HG03460 (cell line): ENCODE measurements around the gene PKD2L1.
"Not testable (repeated sequence)": the region's sequence is repeated elsewhere in the genome, so short reads cannot be mapped to it uniquely, and the experiment has no call there.

Experiments used
- ATAC-seq: cut with Tn5 transposase; IDR thresholded peaks from one replicate; pipeline ENCODE4 v1.9.1; 2021; ENCODE audit not compliant: unreplicated experiment

PKD2L1 gene

DNA sequence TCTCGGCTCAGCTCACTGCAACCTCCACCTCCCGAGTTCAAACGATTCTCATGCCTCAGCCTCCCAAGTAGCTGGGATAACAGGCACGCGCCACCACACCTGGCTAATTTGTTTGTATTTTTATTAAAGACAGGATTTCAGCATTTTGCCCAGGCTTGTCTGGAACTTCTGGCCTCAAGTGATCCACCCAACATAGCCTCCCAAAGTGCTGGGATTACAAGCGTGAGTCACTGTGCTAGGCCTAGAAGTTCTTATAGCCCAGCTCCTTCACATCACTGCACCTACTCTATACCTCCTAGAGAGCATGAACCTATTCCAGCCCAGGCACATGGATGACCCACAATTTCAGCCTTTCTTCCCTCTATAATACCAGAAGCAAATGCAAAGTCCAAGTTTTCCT lies 42.3 kb downstream of the PKD2L1 start:
- ATAC-seq = no peak

DNA sequence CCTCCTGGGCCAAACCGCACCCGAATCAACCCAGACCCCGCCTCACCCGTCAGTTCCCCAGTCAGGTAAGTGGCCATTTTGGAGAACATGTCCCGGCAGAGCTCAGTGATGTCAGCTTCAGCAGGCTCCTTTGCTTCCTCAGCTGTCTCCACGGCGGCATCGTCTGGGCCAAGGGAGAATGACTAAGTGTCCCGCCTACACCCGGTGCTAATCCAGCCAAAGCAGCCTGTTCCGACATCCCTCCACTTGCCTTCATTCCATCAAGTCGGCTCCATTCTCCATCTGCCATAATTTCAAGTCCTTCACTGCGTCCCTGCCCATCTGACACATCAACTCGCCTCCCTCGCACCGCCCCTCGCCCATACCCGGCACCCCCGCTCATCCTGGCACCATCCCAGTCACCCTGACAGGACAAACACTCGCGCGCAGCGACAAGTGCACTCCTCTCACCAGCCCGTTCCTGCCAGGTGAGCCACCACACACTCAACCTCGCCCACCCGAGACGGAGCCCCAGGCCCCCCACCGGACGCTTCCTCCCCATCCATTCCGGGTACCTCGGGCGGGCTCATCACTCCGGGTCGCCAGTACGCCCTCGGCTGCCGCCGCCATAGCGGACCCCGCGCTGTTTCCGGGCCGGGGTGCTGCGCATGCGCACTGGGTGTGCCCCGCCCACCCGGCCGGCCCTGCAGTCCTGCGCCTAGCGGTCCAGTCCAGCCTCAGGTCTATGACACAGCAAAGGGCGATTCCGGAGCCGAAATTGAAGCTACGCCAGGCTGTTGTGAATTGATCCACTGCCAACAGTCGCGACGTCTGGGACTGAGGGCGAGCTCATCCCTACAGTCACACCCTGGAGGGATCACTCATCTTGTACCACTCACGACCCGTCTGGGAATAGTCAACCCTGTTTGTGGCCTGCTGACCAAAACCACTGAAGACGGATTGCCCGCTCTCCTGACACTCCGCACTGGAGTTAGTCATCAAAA lies 43.7 kb downstream of the PKD2L1 start, which contains the start of gene BLOC1S2:
BLOC1S2 (minus strand) TSS at position 630 of the 983 bp plus-strand sequence; CDS start at position 609, 21 bp downstream.
- peak; percentile 89 for ATAC-seq

DNA sequence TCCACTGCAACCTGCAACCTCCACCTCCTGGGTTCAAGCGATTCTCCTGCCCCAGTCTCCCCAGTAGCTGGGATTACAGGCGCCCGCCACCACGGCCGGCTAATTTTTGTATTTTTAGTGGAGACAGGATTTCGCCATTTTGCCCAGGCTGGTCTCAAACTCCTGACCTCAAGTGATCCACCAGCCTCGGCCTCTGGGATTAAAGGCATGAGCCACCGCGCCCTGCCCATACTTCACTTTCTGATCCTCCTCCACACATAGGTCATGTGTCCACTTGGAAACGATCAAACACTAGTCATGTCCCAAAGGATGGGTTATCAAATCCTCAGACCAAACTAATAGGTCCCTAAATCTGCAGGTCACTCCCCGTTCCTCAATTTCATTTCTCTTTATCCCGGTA lies 44.7 kb downstream of the PKD2L1 start:
- ATAC-seq = not testable (repeated sequence)

DNA sequence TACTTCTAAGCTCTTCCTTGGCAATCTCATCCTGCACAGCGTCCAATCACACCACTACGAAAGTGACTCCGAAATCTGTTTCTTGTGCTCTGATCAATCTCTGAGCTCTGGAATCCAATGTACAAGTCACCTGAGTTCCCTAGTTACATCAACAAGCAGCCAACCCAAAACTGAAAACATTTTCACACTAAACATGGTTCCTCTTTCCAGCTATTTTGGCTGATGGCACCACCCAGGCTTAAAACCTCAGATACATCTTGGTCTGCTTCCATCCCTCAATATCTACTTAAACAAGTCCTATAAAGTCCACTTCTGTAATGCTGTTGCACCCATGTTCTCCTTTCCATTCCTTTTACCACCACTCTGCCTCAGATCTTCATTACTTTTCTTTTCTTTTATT lies 47.1 kb downstream of the PKD2L1 start:
- ATAC-seq = no peak

DNA sequence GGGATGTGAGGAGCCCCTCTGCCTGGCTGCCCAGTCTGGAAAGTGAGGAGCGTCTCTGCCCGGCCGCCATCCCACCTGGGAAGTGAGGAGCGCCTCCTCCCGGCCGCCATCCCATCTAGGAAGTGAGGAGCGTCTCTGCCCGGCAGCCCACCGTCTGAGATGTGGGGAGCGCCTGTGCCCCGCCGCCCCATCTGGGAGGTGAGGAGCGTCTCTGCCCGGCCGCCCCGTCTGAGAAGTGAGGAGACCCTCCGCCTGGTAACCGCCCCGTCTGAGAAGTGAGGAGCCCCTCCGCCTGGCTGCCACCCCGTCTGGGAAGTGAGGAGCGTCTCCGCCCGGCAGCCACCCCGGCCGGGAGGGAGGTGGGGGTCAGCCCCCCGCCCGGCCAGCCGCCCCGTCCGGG lies 53.1 kb downstream of the PKD2L1 start:
- not testable (repeated sequence) for ATAC-seq

DNA sequence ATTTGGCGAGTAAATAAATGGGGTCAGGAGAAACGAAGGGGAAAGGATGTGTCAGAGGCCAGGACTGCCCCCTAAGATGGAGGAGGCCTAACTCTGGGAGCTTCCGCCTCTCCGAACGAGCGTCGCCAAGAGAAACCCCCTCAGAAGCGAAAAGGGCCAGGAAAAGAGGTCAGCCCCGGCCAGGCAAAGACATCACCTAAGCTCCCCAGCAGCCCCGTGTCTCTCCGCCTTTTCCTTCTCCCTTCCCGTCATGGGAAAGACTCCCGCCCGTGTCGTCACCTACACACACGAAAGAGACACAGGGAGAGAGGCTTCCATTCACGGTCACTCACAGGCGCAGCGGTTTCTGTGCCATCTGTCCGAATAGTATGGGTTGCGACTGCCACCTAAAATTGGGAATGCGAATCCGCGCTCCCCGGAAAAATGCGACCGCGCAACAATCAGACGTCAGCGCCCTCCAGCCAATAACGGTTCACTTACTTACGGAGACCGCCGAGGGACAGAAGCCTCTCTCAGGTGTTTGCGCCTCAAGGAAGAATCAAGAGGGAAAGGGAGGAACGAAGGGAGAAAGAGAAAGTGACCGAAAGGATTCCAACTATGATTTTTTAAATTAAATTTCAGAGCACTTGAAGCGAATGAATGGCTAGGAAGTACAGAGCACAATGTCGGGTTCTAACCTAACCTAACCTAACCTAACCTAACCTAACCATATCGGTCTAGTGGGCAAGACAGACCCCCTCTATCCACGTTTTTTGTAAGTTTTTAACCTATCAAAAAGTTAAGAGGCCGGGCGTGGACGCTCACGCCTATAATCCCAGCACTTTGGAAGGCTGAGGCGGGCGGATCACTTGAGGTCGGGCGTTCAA lies 62.6 kb downstream of the PKD2L1 start, which contains the start of gene CWF19L1:
CWF19L1 (minus strand) TSS at position 400 of the 866 bp plus-strand sequence; CDS start at position 355, 45 bp downstream.
- ATAC-seq = peak; percentile 82

DNA sequence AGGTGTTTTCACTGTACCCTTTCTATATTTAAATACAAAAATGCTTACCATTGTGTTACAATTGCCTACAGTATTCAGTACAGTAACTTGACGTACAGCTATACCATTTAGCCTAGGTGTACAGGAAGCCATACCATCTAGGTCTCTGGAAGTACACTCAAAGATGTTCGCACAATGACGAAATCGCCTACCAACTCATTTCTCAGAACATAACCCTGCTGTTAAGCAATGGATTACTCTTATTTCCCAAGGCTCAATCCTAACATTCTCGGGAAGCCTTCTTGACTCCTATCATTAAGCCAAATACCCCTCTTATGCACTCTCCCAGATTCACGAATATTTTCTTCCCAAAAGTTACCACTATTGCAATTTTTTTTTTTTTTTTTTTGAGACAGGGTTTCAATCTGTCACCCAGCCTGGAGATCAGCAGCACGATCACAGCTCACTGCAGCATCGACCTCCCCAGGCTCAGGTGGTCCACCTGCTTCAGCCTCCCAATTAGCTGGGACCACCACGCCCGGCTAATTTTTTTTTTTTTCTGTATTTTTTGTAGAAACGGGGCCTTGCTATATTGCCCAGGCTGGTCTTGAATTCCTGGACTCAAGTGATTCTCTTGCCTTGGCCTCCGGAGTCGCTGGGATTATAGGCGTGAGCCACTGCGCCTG lies 64.1 kb downstream of the PKD2L1 start:
- no peak for ATAC-seq

DNA sequence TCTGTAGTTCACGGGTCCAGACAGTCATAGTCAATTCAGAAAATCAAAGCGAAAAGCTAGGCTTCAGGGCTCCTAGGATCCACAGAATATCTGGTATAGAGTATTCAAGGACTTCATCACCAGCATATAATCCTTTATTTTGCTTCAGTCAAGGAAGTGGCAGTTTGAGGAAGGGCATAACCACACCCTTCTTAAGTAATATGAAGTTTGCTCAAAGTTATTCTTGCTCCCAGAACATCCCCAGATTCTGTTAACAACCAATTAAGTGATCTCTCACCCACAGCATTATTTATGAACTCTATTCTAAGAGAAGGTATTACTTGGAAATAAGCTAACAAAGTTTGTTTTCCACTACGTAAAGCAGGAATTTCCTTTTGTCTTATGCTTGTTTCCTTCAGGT lies 75.8 kb downstream of the PKD2L1 start:
- ATAC-seq = no peak

DNA sequence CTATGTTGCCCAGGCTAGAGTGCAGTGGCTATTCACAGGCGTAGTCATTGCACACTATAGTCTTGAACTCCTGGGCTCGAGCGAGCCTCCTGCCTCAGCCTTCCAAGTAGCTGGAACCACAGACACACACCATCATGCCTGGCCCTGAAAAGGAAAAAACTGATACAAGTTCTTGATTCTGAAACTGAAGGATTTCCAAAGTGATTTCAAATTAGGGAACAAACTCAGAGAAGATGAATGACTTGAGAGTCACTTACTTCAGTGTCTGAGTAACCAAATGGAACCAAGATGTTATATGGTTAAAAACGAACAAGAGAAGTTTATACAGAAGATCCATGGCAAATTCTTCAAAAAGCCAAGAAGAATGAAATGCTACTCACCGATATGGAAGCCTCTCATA lies 77.0 kb downstream of the PKD2L1 start:
- ATAC-seq = no peak

DNA sequence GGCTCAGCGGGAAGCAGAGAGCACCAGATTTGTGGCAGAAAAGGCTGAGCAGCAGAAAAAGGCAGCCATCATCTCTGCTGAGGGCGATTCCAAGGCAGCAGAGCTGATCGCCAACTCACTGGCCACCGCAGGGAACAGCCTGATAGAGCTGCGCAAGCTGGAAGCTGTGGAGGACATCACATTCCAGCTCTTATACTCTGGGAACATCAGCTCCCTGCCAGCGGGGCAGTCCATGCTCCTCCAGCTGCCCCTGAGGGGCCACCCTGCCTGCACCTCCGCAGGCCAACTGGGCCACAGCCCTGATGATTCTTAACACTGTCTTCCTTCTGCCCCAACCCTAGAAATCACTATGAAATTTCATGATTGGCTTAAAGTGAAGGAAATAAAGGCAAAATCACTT lies 81.2 kb downstream of the PKD2L1 start:
- ATAC-seq = no peak

DNA sequence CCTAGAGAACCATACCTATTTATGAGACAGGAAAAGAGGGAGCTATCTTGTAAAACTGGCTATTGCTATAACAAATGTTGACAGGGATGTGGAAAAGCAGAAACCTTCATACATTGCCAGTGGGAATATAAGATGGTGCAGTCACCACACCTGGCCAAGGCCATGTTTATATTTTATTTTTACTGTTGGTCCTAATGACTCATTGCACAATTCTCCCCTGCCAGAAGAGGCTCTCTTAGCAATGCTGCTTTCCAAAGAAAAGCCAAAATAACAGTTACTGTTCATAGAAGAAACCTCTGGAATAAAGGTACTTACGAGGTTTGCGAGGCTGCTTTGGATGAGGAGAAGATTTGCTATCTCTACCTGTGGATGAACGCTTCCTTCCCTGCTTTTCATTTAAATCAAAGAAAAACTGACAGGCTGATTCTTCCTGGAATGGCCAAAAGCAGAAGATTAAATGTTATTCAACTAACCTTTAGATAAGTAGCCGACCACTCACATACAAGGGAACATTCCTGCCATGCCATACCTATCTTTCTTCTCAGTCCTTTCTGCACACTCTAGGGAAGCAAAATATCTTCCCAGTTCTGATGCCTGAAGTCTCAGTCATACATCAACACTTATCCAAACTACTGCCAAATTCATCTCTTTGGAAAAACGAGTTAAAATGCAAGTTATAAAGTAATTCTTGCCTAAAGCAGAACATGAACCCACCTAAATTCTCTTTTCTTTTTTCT lies 84.4 kb downstream of the PKD2L1 start:
- ATAC-seq = no peak

DNA sequence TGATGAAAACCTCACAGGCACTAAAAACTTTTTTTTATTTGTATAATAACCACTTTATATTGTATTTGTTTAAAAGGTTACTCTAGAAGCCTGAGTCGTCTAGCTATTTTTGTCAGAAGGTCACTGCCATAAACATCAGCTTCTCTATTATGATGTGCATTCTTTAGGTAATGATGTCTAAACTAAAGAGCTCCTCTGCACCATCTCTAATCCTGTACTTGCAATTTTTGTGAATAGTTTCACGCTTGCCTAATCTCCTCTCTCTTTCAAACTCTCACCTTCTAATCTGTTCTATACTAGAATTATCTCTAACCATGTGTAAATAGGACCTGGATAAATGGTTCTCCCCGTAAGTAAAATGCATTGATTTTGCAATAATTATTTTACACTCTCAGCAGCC lies 90.2 kb downstream of the PKD2L1 start:
- ATAC-seq = no peak

DNA sequence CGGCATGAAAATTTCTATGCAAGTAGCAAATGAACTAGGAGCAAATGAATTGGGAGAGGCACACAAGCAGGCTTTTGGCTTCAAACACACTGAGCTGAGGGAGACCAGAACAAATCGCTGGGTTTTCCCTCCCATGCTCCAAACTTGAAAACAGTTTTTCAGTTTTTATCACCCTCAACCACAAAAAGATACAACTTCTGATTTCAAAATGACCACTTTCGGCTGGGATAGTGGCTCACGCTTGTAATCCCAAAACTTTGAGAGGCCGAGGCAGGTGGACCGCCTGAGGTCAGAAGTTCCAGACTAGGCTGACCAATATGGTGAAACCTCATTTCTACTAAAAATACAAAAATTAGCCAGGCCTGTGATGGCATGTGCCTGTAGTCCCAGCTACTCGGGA lies 91.6 kb downstream of the PKD2L1 start:
- ATAC-seq = no peak
